HG03039 (cell line): ENCODE measurements around the gene EARS2.
"Not testable (repeated sequence)": the region's sequence is repeated elsewhere in the genome, so short reads cannot be mapped to it uniquely, and the experiment has no call there.

Experiments used
- ATAC-seq: cut with Tn5 transposase; IDR thresholded peaks from one replicate; pipeline ENCODE4 v1.9.1; 2021; ENCODE audit warnings: mild to moderate bottlenecking, moderate library complexity; ENCODE audit not compliant: unreplicated experiment

The EARS2 gene

GRCh38 chr16:23556881-23557778 is at the start of gene EARS2, which contains the start of gene UBFD1:
TSS of gene EARS2 (minus strand) at chr16:23557350. CDS start at chr16:23557343, 7 bp downstream.
TSS of gene UBFD1 (plus strand) at chr16:23557727. CDS start at chr16:23557743, 16 bp downstream.
- ATAC-seq, result peak; percentile 83

GRCh38 chr16:23597003-23597756 is 40.0 kb upstream of the EARS2 start:
- no peak for ATAC-seq

GRCh38 chr16:23595951-23596720 is 39.0 kb upstream of the EARS2 start, which contains the start of gene NDUFAB1:
TSS of gene NDUFAB1 (minus strand) at chr16:23596316. CDS start at chr16:23596290, 26 bp downstream.
- peak; percentile 86 for ATAC-seq

GRCh38 chr16:23595246-23595950 is 38.2 kb upstream of the EARS2 start:
- ATAC-seq, result no peak

- no peak for ATAC-seq
These were observed 37.0 kb upstream of the EARS2 start for GRCh38 chr16:23594186-23594585.

GRCh38 chr16:23590181-23590580 is 33.0 kb upstream of the EARS2 start:
- no peak for ATAC-seq

- no peak for ATAC-seq
These were observed 30.6 kb upstream of the EARS2 start for GRCh38 chr16:23587726-23588125.

- ATAC-seq, result no peak
These were observed 27.3 kb upstream of the EARS2 start for GRCh38 chr16:23584186-23585076.

- ATAC-seq, result not testable (repeated sequence)
These were observed 26.1 kb upstream of the EARS2 start for GRCh38 chr16:23583271-23583670.

- no peak for ATAC-seq
These were observed 24.6 kb upstream of the EARS2 start for GRCh38 chr16:23581764-23582163.

- ATAC-seq, result no peak
These were observed 23.2 kb upstream of the EARS2 start for GRCh38 chr16:23580391-23580790.

- ATAC-seq, result no peak
These were observed 22.2 kb upstream of the EARS2 start for GRCh38 chr16:23579371-23579770.

- no peak for ATAC-seq
These were observed 21.1 kb upstream of the EARS2 start for GRCh38 chr16:23578101-23578830.

- no peak for ATAC-seq
These were observed 20.3 kb upstream of the EARS2 start for GRCh38 chr16:23577493-23577892.

GRCh38 chr16:23575834-23576233 is 18.7 kb upstream of the EARS2 start:
- ATAC-seq, result no peak

- no peak for ATAC-seq
These were observed 16.7 kb upstream of the EARS2 start for GRCh38 chr16:23573817-23574216.

- no peak for ATAC-seq
These were observed 15.2 kb upstream of the EARS2 start for GRCh38 chr16:23572394-23572793.

GRCh38 chr16:23571895-23572294 is 14.7 kb upstream of the EARS2 start:
- no peak for ATAC-seq
